HG02973 (cell line): ENCODE results near the gene PC.

Experiments used
- ATAC-seq: cut with Tn5 transposase; IDR thresholded peaks from one replicate; pipeline ENCODE4 v1.9.1; 2021; ENCODE audit warnings: moderate library complexity; ENCODE audit not compliant: unreplicated experiment

PC gene

DNA sequence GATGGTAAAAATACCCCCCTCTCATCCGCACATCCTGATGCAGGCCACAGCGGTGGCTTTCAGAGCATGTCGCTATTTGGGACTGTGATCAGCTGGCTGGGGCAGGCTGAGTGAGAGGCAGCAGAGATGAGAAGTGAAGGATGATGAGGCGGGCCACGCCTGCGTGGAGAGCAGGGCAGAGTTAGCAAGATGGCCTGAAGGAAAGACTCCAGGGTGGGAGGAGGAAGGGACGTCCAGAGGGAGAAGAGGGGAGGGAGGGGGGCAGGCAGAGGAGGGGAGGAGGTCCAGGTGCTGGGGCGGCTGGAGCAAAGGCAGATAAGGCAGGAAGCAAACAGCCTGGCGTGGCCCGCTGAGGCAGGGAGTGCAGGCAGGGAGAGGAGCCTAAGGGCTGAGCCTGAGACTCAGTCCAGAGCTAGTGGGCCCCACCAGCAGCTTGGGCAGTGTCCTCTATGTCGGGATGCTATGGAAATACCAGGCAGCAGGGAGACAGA lies 72.2 kb downstream of the PC start:
- ATAC-seq = no peak

DNA sequence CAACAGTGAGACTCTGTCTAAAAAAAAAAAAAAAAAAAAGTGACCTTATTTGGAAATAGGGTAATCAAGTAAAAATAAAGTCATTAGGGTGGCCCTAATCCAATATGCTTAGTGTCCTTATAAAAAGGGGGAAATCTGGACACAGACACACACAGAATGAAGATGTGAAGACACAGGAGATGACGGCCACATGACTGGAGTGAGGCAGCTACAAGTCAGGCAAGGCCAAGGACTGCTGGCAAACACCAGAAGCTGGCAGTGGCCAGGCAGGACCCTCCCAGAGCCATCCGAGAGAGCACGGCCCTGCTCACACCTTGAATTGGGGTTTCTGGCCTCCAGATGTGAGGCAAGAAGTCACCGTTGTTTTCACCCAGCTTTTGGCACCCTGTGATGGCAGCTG lies 72.7 kb downstream of the PC start:
- no peak for ATAC-seq

DNA sequence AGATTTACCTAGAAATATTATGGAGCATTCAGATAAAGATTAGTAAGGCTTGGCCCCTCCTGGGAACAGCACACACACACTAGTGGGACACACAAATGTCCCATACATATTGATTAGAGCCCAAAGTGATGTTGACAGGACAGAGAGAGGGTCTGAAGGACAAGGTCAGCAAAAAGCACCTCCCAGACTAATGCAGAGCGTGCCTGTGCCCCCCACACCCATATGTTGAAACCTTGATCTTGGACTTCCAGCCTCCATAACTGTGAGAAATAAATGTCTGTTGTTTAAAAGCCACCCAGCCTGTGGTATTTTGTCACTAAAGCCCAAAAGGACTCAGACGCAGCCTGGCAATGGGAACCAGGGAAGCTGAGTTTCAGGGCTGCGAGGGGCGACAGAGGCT lies 73.7 kb downstream of the PC start:
- no peak for ATAC-seq

DNA sequence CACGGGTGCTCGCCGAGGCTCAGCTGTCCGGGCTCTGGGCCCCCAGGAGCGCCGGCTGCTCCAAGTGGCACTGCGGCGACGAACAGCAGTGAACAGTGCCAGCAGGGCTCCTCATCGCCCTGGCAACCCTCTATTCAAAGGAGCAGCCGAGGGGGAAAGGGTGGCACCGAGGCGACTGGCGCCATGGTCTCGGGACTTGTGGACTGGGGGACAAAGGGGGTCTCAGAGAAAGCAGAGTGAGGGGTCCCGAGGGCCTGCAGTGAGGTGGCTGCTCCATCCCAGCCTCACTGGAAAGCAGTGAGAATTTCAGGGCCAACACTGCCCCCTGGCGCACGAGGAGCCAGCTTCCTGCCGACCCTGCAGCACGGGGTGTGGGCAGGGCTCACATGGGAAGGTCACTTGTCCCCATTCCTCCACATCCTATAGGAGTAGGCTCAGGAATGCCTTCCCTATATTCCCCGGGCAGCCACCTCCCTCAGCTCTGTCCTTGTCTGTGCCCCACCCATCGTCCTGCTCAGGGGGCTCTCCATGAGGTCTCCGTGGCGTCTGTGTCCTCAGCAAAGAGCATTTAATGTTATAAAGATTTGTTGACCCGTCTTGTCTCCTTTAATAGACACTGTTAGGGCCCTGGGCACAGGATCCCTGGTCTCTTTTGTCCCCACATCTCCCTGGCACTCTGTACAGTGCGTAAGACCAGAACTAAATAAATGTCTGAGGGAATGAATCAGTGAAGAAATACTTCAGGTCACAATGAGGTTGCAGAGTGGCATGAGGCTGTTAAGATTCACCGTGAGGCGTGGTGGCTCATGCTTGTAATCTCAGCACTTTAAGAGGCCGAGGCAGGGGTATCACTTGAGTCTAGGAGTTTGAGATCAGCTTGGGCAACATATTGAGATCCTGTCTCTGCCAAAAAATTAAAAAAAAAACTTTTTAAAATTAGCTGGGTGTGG lies 74.9 kb downstream of the PC start:
- ATAC-seq = no peak

DNA sequence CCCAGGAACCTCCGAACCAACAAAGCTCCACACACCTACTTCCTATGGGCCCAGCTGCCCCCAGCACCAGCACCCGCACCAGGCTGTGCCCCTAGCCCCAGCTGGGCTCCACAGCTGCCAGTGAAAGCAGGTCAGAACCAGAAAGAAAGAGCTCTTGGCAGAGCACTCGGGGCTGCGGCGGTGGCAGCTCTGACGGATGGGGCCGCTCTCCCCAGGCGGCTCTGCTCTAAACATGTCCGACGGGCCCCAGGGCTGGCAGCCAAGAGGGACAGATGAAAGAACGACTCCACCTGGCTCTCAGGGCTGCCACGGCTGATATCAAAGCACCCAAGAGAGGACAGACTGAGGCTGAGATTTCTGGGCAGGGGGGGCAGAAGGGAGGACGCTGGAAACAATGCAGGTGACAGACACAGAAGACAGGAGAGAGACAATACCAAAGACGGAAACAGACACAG lies 75.6 kb downstream of the PC start:
- ATAC-seq = no peak

DNA sequence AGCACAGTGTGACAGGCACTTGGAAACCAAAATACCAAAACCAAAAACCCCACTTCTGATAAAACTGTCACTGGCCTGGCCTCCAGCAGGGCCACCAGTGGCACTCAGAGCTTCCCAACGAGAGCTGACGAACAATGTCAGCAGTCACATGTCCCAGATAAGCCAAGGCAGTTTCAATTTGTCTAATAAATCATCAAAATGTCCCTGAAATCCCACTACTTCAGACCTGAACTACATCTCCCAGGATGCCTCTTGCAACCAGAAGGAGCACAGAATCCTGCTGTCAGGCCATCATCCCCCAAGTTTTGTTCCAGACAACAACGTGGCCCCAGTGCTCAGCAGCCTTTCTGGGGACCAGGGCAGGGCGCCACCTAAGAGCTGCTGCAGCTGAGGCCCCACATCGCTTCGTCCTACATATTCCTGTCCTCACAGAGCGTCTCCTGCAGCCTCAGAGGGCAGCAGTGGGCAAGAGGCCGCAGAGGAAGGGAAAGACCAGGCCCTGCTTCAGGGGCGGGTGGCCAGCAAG lies 76.2 kb downstream of the PC start:
- ATAC-seq = no peak

DNA sequence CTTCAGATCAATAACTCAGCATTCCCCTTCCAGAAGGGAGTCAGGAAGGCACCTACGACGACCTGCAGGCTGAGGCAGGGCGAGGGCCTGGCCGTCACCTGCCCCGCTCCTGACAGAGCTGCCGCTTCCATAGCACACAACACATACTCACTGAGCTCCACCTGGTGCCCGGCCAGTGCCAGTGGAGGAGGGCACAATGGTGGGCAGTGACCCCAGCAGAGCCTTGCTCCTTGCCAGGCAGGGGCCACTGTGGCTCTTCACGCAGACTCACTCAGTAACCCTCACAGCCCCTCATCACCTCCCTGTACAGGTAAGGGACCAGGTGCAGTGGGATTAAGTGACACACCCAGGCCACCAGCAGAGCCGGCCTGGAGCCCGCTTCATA lies 76.7 kb downstream of the PC start:
- no peak for ATAC-seq

DNA sequence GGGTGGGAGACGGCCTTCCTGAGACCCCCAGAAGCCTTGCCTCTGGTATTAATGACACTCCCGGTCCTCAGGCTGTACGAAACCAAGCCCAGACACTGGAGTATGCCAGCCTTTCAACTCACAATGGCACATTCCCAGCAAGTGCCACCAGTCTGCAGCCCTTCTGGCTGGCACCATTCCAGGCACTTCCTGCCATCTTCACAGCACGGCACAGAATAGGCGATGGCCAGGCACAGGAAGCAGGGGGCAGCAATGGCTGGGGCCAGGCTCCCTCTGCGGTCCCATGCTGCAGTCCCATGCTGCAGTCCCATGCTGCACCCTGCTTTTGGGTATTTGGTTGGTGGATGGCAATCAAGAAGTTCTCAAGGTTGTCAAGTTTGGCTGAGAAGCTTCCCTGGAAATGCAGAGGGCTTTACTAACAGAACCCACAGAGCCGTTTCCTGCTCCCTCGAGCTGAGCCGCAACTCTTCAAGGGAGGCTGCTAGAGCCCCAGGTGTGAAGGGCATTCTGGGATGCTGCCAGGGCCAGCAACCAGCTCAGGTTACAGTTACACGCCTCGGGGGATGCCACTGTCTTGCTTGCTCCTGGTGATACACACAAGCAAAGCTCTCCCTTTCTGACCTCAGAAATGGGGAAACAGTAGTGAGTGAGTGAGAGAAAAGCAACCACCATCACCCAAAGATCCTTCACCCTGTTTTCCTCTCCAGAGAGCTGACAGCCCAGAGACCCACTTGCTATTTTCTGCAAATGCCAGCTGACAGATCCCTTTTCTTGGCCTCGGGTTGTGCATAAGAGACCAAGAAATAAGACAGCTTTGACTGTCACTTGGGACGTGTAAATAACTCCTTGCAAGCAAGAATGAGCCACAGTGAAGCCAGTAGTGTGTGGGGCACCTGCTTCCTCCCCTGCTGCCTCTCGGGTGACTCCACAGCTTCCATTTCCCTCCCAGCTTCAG lies 77.4 kb downstream of the PC start:
- ATAC-seq = no peak

DNA sequence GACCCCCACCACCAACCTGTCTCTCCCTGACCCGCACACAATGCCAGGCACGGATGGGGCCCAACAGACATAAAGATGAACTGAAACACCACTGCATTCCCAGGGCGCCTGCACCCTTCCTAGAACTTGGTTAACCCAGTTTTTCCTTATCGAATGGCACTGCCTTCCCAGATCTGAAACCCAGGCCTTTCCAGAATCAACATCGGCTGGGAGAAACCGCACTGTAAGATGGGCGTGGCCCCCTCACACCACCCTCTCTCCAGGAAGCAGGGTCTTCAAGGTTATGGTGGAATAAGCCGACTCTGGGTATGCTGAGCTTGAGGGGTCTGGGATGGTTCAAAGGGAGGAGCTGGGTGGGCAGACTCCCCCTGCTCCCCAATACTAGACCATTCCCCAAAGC lies 78.2 kb downstream of the PC start:
- ATAC-seq = no peak

DNA sequence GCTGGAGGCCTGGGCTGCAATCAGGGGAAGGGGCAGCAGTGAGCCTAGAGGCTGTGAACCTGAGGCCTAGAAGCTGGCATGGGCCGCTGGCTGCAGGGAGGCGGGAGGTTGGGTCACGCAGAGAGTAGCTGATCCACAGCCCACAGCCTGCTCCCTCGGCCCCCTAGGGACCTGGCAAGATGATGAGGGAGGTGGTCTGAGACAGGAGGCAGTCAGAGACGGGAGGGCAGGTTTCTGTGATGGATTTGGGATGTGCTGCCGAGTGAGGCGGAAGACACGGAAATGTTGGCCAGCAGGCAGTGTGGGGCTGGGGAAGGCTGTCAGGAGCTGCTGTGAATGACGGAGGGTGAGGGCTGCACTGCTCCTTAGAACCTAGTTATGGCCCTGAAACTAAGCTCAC lies 78.6 kb downstream of the PC start:
- no peak for ATAC-seq

DNA sequence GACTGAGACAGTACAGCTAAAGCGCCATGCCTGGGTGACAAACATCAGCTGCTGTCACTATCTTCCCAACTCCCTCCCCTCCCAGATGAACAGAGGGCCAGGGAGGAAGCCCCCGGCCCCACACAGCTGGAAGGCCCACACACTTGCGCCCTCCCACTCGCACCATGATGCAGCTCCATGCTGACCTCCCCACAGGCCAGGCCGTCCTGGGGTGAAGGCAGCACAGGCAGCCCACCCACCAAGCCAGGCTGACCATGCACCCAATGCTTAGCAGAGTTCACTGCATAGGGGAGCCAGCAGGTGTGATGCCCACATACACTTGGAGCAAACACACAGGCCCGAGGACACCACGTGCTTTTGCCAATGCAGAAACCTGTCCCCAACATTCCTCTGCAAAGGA lies 79.2 kb downstream of the PC start:
- ATAC-seq = no peak

DNA sequence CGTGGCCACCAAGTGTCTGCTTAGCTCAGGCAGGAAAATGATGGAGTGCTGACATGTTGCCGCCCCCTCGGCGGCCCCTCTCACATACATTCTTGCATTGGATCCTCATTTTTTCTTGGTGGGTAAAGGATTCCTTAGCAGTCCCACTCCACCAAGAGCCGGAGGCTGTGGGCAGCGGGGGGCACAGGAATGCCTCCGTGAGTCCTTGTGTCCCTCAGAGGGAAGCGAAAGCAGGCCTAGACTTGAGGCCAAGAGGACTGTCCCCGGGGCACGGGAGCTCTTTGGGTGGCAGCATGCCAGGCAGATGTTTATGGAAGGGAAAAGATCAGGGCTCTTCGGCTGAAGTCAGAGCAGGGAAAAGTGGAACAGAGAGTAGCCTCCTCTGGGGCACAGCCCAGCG lies 79.7 kb downstream of the PC start:
- ATAC-seq = no peak

DNA sequence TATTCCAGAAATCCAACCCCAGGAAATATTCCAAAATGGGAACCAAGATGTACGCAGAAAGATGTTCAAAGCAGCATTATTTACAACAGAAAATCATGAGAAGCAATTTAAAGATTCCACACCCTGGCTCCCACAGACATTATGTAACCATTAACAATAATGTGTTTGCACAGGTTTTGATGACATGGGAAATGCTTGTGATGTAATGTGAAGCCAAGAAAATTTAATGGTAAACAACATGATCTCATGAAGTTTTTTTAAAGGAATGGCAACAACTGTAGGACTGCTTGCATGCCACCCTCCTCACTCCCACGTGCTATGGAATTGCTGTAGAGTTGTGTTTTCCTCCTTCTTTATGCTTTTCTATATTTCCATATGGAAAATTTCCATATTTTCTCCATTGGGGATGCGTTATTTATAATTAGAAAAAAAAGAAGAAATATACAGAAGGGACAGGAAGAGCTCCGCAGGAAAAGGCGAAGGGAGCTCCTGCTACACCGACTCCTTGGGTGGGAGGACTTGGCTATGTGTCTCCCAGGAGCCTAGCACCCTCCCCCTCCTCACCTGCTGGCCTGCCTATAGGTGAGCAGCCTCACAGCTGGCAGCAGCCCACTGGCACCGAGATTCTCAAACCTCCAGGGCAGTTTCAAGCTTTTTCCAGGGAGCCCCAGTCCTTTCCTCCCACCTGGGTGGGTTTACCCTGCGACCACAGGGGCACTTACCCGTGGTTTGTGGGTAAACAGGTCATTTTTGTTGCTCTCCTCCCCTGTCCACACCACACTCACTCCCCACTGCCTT lies 80.4 kb downstream of the PC start:
- no peak for ATAC-seq

DNA sequence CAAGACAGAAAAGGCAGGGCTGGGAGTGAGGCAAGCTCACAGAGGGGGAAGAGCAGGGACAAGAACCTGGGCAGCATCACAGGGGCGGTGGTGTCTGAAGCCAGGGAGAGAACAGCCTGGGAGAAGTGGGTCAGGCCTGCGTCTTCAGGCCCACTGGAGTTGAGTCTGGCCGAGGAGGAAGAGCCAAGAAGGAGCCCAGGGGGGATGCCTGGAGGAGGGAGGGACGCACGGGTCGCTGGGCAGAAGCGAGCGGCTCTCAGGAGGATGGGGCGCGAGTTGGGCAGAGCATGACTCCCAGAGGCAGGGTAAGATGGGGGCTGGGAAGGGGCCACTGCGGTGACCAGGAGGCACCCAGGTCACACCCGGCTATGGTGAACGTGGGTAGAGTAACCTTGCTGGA lies 82.8 kb downstream of the PC start:
- ATAC-seq = no peak

DNA sequence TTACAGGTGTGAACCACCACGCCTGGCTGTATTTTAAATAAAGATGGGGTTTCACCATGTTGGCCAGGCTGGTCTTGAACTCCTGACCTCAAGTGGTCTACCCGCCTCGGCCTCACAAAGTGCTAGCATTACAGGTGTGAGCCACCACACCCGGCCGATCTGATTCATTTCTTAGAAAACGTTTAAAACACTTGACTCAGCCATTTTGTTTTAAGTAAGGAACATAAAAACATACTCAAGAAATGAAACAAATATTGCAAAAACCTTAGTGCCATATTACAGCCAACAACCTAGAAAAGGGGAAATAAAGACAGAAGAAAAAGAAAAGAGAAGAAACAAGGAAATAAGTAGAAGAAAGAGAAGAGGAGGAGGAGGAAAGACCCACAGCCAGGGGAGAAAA lies 84.0 kb downstream of the PC start:
- no peak for ATAC-seq

DNA sequence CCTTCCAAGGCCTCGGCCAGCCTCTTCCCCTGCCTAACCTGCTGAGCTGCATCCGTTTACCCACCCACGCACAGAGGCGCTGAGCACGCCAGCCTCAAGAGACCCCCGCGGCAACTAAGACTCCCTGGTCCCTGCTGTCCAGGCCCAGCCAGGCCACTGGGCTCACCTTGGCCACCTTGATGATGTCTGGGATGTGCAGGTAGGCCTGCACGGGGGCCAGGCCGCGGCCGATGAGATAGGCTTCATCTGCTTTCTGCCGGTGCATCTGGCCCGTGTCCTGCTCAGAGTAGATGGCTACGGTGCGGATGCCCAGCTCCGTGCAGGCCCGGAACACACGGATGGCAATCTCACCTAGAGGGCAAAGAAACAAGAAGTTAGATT lies 86.7 kb downstream of the PC start:
- ATAC-seq = no peak

DNA sequence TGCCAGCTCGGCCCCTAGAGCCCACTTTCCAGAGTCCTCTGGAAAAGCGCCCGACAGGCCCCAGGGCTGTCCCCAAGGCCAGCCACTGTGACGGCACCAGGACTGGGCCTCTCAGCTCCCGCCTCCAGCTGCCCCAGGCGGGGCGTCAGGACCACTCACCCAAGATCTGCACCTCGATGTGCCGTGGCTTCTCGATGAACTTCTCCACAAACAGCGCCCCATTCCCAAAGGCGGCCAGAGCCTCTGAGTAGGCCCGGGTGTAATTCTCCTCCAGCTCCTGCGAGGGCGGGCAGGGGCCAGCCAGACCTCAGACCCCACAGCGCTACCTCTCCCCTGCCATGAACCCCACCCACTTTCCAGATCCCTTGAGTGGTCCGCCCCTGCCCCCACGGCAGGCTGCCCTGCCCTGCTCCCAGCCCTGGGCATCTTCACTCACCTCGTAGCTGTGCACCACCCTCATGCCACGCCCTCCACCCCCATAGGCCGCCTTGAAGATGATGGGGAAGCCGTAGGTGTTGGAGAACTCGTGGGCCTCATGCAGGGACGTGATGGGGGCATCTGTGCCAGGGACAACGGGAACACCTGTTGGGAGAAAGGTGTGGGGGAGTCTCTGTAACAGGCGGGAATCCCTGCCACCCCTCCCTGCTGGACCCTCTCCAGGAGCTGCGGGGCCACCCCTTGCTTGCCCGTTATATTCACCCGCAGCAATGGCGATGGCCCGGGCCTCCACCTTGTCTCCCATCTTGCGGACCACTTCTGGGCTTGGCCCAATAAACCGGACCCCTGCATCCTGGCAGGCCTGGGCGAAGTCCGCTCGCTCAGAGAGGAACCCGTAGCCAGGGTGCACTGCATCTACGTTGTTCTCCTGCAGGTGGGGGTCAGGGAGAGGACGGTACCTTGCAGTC lies 87.3 kb downstream of the PC start:
- ATAC-seq = no peak

DNA sequence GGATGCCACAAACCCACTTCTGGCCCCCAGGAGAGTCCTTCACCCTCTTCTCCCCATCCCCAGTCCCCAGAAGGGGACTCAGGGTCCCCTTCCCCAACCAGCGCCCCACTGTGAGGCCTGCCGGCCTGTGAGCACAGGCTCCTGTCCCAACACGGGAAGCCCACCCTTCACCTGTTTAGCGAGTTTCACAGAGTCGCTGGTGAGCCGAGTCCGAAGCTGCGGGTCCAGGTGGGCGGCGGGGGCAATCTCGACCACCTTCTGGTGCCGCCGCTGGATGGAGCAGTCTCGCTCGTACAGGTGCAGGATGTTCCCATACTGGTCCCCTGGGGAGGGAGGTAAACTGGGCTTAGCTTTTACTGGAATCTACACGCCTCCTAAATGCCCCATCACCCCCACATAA lies 88.1 kb downstream of the PC start:
- no peak for ATAC-seq

DNA sequence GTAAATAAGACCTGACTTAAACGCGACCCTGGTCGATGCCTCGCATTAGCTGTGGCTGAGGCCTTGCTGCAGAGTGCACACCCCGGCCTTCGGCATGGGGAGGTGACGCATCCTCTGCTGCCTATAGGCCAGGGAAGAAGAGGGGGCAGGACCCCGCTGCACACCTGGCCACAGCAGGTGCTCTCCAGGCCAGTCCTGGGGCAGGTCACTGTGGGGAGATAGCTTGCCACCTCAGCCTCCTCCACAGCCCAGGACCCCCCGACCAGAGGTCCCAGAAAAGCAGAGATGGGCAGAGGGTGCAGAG lies 88.7 kb downstream of the PC start:
- ATAC-seq = no peak
